HEK293 (cell line): ENCODE measurements around the gene LPP.

ENCODE experiments used
- REPIN1 ChIP-seq: fragments of 450-650 bp; formaldehyde crosslinking; IDR thresholded peaks from 2 replicates; pipeline ENCODE4 v1.5.1; 2017; ENCODE audit warnings: missing biosample characterization, missing genetic modification characterization, low read depth
- ZFP37 ChIP-seq: fragments of 450-650 bp; formaldehyde crosslinking; IDR thresholded peaks from 2 replicates; pipeline ENCODE4 v1.5.1; 2016; ENCODE audit warnings: missing biosample characterization, missing genetic modification characterization
- ZNF311 ChIP-seq: fragments of 450-650 bp; formaldehyde crosslinking; IDR thresholded peaks from 2 replicates; pipeline ENCODE4 v1.5.1; 2017; ENCODE audit warnings: missing biosample characterization, missing genetic modification characterization, borderline replicate concordance
- ZNF629 ChIP-seq: fragments of 450-650 bp; formaldehyde crosslinking; IDR thresholded peaks from 2 replicates; pipeline ENCODE4 v1.5.1; 2017; ENCODE audit warnings: missing biosample characterization, missing genetic modification characterization
- TF ChIP-seq, protein P1 (sequence below): fragments of 450-650 bp; formaldehyde crosslinking; IDR thresholded peaks from 2 replicates; pipeline ENCODE4 v1.5.1; 2016; ENCODE audit warnings: missing biosample characterization, missing genetic modification characterization
- TF ChIP-seq, protein P2 (sequence below): fragments of 450-650 bp; formaldehyde crosslinking; IDR thresholded peaks from 2 replicates; pipeline ENCODE4 v1.5.1; 2016; ENCODE audit warnings: missing biosample characterization, missing genetic modification characterization

GRCh38 chr3:188760408-188760807 is 606.5 kb downstream of the LPP start:
- TF ChIP-seq, protein P1, sequence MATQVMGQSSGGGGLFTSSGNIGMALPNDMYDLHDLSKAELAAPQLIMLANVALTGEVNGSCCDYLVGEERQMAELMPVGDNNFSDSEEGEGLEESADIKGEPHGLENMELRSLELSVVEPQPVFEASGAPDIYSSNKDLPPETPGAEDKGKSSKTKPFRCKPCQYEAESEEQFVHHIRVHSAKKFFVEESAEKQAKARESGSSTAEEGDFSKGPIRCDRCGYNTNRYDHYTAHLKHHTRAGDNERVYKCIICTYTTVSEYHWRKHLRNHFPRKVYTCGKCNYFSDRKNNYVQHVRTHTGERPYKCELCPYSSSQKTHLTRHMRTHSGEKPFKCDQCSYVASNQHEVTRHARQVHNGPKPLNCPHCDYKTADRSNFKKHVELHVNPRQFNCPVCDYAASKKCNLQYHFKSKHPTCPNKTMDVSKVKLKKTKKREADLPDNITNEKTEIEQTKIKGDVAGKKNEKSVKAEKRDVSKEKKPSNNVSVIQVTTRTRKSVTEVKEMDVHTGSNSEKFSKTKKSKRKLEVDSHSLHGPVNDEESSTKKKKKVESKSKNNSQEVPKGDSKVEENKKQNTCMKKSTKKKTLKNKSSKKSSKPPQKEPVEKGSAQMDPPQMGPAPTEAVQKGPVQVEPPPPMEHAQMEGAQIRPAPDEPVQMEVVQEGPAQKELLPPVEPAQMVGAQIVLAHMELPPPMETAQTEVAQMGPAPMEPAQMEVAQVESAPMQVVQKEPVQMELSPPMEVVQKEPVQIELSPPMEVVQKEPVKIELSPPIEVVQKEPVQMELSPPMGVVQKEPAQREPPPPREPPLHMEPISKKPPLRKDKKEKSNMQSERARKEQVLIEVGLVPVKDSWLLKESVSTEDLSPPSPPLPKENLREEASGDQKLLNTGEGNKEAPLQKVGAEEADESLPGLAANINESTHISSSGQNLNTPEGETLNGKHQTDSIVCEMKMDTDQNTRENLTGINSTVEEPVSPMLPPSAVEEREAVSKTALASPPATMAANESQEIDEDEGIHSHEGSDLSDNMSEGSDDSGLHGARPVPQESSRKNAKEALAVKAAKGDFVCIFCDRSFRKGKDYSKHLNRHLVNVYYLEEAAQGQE (tag by site-specific recombination) = no peak
- TF ChIP-seq, protein P2, sequence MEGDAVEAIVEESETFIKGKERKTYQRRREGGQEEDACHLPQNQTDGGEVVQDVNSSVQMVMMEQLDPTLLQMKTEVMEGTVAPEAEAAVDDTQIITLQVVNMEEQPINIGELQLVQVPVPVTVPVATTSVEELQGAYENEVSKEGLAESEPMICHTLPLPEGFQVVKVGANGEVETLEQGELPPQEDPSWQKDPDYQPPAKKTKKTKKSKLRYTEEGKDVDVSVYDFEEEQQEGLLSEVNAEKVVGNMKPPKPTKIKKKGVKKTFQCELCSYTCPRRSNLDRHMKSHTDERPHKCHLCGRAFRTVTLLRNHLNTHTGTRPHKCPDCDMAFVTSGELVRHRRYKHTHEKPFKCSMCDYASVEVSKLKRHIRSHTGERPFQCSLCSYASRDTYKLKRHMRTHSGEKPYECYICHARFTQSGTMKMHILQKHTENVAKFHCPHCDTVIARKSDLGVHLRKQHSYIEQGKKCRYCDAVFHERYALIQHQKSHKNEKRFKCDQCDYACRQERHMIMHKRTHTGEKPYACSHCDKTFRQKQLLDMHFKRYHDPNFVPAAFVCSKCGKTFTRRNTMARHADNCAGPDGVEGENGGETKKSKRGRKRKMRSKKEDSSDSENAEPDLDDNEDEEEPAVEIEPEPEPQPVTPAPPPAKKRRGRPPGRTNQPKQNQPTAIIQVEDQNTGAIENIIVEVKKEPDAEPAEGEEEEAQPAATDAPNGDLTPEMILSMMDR (tag by site-specific recombination) = no peak
- no peak for TF ChIP-seq ZFP37 (tag by site-specific recombination)
- no peak for TF ChIP-seq REPIN1 (tag by site-specific recombination)
- TF ChIP-seq ZNF629 = no peak
- no peak for TF ChIP-seq ZNF311 (tag by site-specific recombination)
